ENCODE measurements around the gene PPEF1. TPM values are rescaled to one million over a fixed set of nuclear protein-coding genes. Genes with fewer than 3 reads are reported as not detected.

PPEF1 gene
- total RNA-seq, 2 experiments from 2014 or later, result not detected

GRCh38 chrX:18709833-18710232 lies 2.4 kb downstream of the PPEF1 start:
- no TSS peak for BruUV-seq (replicated peaks)
- Histone ChIP-seq H3K4me3 (ENCODE audit: low read depth, low read length, poor library complexity, severe bottlenecking) (no peak overlapping the region), H3K79me2 (ENCODE audit: insufficient read depth, low read depth, low read length) (no peaks in the 10 kb centered on the region), H4K20me1 (ENCODE audit: insufficient read depth, low read length) (no peaks in the 10 kb centered on the region), H3K9me2 (ENCODE audit: insufficient read depth, low read length) (no peaks in the 10 kb centered on the region), H2AFZ (ENCODE audit: low read length) (no peak overlapping the region), H3K27ac (ENCODE audit: low read depth, low read length, poor library complexity, severe bottlenecking) (no peak overlapping the region), H3K9me3 (ENCODE audit: low read length) (no peaks in the 10 kb centered on the region), H3K36me3 (ENCODE audit: insufficient read depth, low read length) (no peaks in the 10 kb centered on the region), H3K4me1 (ENCODE audit: insufficient read depth, low read length, poor library complexity, severe bottlenecking) (no peaks in the 10 kb centered on the region), H3K4me2 (ENCODE audit: low read length) (no peak overlapping the region)
- no peak for DNase-seq (ENCODE audit: low spot score)
- CTCF ChIA-PET (ENCODE audit: unreplicated experiment), result no interaction called here
- TF ChIP-seq EZH2phosphoT487 (IDR thresholded peaks at IDR 0.05; ENCODE audit: borderline replicate concordance, low read depth, low read length) (no peak), CTCF (conservative IDR thresholded peaks at IDR 0.05; ENCODE audit: low read length) (no peak)
- intact Hi-C loops (cut with micrococcal nuclease; ENCODE audit: unreplicated experiment), result no loop called here
- POLR2A ChIA-PET, result interaction anchor here (0.7 kb wide), 1 partner anchor 1046 kb away, joined by 3 read pairs; no protein-coding TSS in a partner anchor

DNA sequence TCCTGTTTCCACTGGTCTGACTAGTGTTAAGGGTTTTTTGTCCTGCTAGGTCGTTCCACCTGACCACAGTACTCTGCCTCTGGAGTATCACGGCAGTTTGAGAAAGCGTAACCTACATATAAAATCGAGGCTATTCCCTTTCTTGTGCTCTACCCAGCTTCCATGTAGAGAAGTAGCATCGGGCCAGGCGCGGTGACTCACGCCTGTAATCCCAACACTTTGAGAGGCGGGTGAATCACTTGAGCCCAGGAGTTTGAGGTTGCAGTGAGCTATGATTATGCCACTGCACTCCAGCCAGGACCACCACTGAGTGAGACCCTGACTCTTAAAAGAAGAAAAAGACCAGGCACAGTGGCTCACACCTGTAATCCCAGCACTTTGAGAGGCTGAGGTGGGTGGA lies 7.5 kb downstream of the PPEF1 start:
- Histone ChIP-seq H3K4me1 (ENCODE audit: insufficient read depth, low read length, poor library complexity, severe bottlenecking) (no peaks in the 10 kb centered on the region), H3K9me3 (ENCODE audit: low read length) (no peaks in the 10 kb centered on the region), H3K4me2 (ENCODE audit: low read length) (no peak overlapping the region), H2AFZ (ENCODE audit: low read length) (no peak overlapping the region), H3K36me3 (ENCODE audit: insufficient read depth, low read length) (no peaks in the 10 kb centered on the region), H3K4me3 (ENCODE audit: low read depth, low read length, poor library complexity, severe bottlenecking) (no peak overlapping the region), H3K27ac (ENCODE audit: low read depth, low read length, poor library complexity, severe bottlenecking) (no peak overlapping the region), H3K9me2 (ENCODE audit: insufficient read depth, low read length) (no peaks in the 10 kb centered on the region), H3K79me2 (ENCODE audit: insufficient read depth, low read depth, low read length) (no peaks in the 10 kb centered on the region), H4K20me1 (ENCODE audit: insufficient read depth, low read length) (no peaks in the 10 kb centered on the region)
- CTCF ChIA-PET (ENCODE audit: unreplicated experiment), result no interaction called here
- POLR2A ChIA-PET, result interaction anchor here (0.5 to 1.0 kb wide), 2 partner anchors 87 to 218 kb away, joined by 3 read pairs; no protein-coding TSS in a partner anchor
- BruUV-seq (replicated peaks), result no TSS peak
- intact Hi-C loops (cut with micrococcal nuclease; ENCODE audit: unreplicated experiment), result no loop called here
- no peak for TF ChIP-seq CTCF (conservative IDR thresholded peaks at IDR 0.05; ENCODE audit: low read length)
- no peak for TF ChIP-seq EZH2phosphoT487 (IDR thresholded peaks at IDR 0.05; ENCODE audit: borderline replicate concordance, low read depth, low read length)
- no peak for DNase-seq (ENCODE audit: low spot score)

DNA sequence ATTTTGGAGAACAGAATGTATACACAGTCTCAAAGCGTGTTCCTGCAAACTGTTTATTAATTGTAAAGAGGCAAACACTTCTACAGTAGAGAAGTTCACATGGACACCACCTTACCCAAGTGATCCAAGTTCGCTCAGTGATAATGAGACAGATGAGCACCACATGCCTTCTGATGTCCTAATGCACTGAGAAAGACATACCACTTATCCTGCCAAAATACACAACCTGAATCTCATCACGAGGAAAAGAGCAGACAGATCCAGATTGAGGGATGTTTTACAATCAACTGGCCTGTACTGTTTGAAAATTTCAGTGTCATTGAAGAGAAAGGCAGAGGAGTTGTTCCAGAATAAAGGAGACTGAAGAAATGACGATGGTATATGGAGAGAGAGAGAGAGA lies 12.4 kb downstream of the PPEF1 start:
- ChIA-PET CTCF (ENCODE audit: unreplicated experiment) (no interaction called here), POLR2A (interaction anchor here (0.7 kb wide), 1 partner anchor 97 kb away, joined by 7 read pairs; no protein-coding TSS in a partner anchor)
- no peaks in the 10 kb centered on the region for H3K36me3 ChIP-seq (ENCODE audit: insufficient read depth, low read length)
- no peak overlapping the region for H3K27ac ChIP-seq (ENCODE audit: low read depth, low read length, poor library complexity, severe bottlenecking)
- H2AFZ ChIP-seq (ENCODE audit: low read length), result no peak overlapping the region
- H3K4me1 ChIP-seq (ENCODE audit: insufficient read depth, low read length, poor library complexity, severe bottlenecking), result no peaks in the 10 kb centered on the region
- no peaks in the 10 kb centered on the region for H4K20me1 ChIP-seq (ENCODE audit: insufficient read depth, low read length)
- no peaks in the 10 kb centered on the region for H3K9me3 ChIP-seq (ENCODE audit: low read length)
- H3K79me2 ChIP-seq (ENCODE audit: insufficient read depth, low read depth, low read length), result no peaks in the 10 kb centered on the region
- H3K4me2 ChIP-seq (ENCODE audit: low read length), result no peak overlapping the region
- intact Hi-C loops (cut with micrococcal nuclease; ENCODE audit: unreplicated experiment), result no loop called here
- BruUV-seq (replicated peaks), result no TSS peak
- H3K9me2 ChIP-seq (ENCODE audit: insufficient read depth, low read length), result no peaks in the 10 kb centered on the region
- no peak for TF ChIP-seq CTCF (conservative IDR thresholded peaks at IDR 0.05; ENCODE audit: low read length)
- no peak for TF ChIP-seq EZH2phosphoT487 (IDR thresholded peaks at IDR 0.05; ENCODE audit: borderline replicate concordance, low read depth, low read length)
- no peak for DNase-seq (ENCODE audit: low spot score)
- no peak overlapping the region for H3K4me3 ChIP-seq (ENCODE audit: low read depth, low read length, poor library complexity, severe bottlenecking)
